ENCODE measurements around the gene SYNE1.

DNA sequence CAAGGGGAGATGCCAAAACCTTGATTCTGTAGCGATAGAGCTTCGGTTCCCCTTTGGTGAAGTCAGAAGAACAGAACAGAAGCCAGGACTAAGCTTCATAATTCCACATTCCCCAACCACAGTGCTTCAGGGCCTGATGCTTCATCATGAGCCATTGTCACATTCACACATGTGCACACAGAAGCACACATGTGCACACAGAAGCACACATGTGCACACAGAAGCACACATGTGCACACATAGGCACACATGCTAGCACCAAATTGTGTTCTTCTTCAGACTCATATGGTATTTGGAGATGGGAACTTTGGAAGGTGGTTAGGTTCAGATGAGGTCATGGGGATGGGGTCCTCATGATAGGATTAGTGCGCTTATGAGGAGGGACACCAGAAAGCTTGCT, 183.2 kb downstream of the SYNE1 start:
- TF ChIP-seq, protein P1, sequence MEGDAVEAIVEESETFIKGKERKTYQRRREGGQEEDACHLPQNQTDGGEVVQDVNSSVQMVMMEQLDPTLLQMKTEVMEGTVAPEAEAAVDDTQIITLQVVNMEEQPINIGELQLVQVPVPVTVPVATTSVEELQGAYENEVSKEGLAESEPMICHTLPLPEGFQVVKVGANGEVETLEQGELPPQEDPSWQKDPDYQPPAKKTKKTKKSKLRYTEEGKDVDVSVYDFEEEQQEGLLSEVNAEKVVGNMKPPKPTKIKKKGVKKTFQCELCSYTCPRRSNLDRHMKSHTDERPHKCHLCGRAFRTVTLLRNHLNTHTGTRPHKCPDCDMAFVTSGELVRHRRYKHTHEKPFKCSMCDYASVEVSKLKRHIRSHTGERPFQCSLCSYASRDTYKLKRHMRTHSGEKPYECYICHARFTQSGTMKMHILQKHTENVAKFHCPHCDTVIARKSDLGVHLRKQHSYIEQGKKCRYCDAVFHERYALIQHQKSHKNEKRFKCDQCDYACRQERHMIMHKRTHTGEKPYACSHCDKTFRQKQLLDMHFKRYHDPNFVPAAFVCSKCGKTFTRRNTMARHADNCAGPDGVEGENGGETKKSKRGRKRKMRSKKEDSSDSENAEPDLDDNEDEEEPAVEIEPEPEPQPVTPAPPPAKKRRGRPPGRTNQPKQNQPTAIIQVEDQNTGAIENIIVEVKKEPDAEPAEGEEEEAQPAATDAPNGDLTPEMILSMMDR (IDR thresholded peaks at IDR 0.05): no peak
- TF ChIP-seq EZH2phosphoT487 (IDR thresholded peaks at IDR 0.05): no peak

Measured in neural progenitor cell (in vitro differentiated cells).